Stromal cell of bone marrow (primary cell): ENCODE data around the gene SLC22A12.
A peak's percentile ranks its signal among the peaks of the same experiment; 100 is the strongest.
"Not testable (repeated sequence)": the region's sequence is repeated elsewhere in the genome, so short reads cannot be mapped to it uniquely, and the experiment has no call there.

Experiments
- DNase-seq: peaks from one replicate; pipeline ENCODE4 v3.0.0-alpha.2; 2012; ENCODE audit warnings: low read depth

Gene SLC22A12

DNA sequence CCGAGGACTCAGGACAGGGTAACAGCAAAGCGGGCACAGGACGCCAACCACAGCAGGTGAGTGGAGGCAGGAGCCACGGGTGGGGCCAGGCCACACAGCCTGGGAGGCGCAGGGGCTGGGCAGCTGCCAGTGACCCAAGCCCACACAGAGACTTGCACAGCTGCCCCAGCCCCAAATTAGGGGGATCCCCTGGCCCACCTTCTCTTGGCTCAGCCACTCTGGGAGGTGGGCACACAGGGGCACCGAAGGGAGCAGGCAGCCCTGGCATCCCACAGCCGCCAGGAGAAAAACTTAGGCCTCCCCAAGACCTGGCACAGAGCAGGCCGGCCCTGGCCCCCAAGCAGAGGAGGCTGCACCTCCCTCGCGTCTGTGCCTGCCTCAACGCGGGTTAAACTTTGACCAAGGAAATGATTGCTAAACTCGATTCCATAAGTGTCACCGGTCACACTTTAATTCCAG lies at the start of gene SLC22A12:
Gene SLC22A12 (plus strand): TSS at position 458 of the 459 bp plus-strand sequence. CDS start 337 bp downstream, outside the sequence.
- DNase-seq, result no peak

DNA sequence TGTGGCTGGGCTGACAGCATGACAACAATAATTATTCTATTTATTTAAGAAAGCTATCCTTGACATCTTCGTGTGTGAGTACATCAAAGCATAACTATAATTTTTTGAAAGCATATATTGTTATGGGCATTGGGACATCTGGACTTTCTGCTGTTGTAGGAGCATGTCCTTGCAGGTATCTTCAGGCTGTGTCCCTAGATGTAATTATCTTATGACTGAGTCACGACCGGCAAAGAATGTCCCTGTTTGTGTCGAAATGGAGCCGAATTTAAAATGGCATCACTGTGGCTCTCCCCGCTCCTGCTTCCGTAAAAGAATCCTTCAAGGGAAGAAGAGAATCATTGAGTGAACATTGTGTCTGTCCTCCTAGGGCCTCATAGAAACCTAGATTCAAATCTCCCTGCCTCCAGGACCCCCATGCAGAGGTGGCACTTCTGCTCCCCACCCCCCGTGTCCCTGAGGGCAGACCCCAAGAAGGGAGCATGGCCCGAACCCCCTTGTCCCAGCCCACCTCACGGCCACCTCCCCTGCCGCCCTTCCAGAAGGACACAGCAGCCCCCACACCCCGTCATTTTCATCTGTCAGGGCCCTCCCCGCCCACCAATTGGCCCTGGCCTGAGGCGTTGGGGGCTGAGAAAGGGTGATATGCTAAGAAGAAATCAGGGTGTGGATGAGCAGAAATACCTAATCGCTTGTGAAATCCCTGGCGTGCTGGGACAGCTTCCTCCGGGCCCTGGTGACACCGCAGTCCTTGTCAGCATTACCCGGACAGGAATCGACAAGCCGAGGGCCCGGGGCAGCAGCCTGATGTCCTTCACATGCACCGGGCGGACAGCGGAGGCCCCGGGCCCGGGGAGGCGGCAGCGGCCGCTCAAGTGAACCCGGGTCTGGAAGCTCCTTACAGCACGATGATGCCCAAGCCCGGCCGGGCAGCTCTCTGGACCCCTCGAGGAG lies 48.6 kb upstream of the SLC22A12 start:
- no peak for DNase-seq

DNA sequence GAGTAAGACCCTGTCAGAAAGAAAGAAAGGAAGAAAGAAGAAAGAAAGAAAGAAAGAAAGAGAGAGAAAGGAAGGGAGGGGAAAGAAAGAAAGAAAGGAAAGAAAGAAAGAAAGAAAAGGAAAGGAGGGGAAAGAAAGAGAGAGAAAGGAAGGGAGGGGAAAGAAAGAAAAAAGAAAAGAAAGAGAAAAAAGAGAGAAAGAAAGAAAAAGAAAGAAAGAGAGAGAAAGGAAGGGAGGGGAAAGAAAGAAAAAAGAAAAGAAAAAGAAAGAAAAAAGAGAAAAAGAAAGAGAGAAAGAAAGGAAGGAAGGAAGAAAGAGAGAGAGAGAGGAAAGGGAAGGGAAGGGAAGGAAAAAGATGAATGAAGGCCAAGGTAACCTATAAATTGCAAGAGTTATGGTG lies 47.2 kb upstream of the SLC22A12 start:
- DNase-seq, result no peak

DNA sequence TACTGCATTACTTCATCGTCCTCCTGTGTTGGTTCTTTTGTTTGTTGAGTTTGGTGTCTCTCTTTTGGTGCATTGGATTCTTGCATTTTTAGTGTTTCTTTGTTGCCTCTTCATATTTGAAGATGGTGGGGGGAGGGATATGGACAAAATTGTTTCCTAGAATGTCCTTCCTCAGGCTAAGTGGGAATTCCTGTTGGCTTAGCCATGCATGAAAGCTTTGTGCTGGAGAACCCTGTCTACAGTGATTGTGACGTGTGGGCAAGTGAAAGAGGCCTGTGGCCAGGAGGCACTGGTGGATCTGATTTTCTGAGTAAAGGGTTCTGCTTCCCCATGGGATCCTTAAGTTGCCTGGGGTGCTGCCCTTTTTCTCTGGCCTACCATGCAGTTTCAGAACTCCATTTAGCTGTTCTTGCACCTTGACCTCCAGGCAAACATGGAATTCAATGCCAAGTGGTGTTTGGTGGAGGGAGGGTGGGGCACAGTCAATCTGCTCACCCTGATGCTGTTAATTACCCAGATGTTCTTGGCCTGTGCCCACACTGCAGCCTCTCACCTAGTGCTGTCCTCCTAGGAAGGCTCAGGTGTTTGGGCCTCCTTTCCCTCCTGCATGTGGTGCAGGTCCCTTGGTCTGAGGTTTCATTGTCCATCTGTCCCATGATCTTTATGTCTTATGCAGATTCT lies 46.3 kb upstream of the SLC22A12 start:
- DNase-seq, result no peak

DNA sequence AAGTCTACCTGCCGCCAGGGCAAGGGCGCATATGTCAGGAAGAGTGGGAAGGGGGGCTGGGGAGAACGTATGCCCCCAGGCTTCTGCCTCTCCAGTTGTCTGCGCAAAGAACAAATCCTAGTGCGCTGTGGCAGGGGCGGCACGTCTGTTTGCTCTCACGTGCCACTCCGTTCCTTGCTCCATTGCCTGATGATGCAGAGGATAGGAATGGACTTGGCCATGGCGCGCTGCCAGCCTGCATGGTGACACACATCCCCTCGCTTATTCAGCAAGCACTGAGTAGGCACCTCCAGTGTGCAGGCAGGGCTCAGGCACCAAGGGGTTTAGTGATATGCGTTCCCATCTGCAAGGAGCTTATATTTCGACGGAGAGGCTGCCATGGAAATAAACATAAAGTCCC lies 45.4 kb upstream of the SLC22A12 start:
- peak; percentile 12 for DNase-seq

DNA sequence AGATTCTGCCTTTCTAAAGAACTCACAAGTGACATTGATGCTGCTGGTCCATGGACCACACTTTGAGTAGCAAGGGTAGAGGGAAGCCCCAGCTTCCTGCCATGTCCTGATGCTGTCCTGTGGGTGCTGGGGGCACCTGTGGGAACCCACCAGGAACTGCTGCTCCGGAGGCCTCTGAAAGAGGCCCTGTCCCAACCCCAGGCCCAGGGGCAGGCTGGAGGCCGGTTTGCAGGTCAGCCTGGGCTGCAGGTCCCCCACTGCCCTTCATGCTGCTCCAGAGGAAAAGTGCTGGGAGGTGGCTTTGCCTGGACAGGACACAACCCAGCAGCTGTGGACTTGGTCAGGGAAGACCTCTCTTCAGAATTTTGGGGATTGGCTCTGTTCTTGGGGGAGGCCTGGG lies 44.8 kb upstream of the SLC22A12 start:
- no peak for DNase-seq

DNA sequence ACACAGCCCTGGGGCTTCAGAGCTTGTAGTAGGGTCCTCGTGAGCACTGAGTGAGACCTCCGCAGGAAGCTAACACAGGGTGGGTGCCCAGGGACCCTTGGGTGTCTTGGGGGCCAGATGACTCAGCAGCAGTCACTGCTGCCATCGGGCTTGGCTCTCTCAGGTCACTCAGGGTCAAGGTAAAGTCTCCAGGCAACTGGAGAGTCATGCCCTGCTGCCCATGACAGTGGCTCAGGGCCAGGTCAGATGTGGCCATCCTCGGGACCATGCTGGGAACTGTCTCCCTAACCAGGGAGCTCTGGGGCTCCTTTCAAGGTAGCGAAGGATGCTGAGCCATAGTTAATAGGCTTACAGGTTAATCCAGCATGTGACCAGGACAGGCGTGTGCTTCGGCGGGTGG lies 44.4 kb upstream of the SLC22A12 start:
- no peak for DNase-seq

DNA sequence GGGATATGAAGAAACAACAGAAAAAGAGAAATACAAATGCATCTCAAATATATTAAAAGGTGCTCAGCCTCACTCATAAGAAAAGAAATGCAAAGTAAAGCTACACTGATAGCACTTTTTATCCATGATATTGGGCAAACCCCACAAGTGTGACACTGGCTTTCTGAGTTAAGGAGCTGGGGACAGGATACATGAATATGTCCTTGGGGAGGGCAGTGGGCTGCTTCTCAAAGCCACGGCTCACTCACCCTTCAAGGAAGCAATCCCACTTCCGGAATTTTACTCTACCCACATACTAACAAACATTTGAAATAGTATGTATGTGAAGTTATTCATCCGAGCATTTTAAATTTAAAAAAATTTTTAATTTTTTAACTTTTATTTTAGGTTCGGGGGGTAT lies 41.1 kb upstream of the SLC22A12 start:
- DNase-seq, result no peak

DNA sequence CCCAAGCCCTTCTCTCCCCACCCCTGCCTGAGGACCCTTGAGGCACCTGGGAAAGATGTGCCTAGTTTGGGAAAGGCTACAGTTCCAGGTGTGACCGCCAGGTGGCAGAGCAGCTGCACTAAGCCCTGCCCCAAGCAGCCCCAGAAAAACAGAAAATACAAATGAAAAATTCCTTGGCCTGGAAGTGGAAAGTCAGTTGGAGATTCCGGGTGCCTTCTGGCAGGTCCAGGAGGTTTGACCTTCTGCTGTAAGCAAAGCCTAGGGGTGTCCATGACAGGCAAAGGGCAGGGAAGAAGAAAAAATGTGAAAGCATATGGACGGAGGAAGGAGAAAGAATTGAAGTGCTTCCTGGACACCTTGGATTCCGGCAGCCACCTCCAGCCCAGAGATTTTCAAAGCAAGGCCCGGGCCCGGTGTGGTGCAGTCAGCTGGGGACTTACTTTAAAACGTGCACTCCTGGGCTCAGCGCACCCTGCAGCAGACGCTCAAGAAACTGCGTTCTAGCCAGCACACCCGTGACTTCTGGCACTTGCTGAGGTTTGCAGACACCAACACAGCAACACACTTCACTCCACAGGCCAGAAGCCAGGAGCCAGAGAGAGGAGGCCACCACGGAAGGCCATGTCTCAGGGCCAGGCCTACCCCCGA lies 37.3 kb upstream of the SLC22A12 start:
- DNase-seq, result no peak

DNA sequence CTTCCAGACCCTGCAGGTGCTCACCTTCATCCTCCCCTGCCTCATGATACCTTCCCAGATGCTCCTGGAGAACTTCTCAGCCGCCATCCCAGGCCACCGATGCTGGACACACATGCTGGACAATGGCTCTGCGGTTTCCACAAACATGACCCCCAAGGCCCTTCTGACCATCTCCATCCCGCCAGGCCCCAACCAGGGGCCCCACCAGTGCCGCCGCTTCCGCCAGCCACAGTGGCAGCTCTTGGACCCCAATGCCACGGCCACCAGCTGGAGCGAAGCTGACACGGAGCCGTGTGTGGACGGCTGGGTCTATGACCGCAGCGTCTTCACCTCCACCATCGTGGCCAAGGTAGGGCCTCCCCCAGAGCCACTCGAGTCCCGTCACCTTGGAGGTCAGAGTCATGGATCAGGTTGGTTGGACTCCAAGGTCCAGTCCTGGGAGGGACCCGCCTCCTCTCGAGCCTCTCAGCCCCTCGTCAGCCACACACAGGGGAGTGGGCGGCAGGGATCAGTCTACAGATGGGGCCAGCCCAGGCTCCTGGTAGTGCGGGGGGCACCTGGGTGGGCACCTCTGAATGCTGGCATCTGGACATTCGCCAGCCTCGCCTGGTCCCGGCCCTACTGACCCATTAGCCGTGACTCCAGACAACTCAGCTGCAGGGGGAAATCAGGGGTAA lies 34.8 kb upstream of the SLC22A12 start:
- no peak for DNase-seq

DNA sequence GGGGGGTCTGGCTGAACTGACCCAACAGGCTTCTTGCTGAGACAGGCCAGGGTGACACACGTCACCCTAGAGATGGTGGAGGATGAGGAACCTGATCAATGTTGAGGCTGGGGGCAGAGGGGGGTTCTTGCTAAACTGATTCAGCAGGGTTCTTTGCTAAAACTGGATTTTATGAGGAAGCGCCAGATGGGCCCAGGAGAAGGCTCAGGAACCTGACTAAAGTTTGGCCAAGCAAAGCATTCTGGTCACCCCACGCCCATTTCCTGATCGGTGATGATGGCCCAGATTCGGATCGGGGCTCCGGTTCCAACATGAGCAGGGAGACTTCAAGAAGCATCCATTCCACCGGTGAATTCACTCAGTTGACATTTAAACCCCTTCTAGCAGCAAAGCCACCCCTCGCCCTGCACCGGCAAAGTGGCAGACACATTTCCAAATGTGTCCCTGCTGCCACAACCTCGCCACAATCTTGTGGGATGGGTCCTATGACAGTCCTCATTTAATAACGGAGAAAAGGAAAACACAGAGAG lies 34.2 kb upstream of the SLC22A12 start:
- no peak for DNase-seq

DNA sequence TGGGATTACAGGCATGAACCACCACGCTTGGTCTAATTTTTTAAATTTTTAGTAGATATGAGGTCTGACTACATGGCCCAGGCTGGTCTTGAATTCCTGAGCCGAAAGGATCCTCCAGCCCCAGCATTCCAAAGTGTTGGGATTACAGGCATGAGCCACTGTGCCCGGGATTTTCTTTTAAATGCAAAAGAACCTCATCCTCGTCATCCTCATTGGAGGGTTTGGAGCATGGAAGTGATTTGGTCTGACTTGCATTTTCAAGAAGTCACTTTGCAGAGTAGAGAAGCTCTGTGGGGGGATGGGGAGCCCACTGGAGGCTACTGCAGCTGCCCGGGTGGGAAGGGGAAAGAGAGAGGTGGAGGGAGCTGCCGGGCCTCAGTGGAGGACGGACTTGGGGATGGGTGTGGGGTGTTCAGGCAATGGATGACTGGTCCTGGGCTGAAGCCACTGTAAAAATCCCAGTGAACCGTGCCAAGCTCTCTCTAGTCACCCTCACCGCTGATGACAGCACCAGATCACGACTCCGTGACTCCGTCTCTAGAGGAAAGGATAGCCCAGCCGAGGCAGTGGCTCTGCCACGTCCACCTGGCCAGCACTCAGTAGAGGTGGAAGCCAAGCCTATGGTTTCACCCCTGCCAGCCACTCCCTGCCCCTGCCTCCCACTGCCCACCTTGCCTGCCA lies 32.8 kb upstream of the SLC22A12 start:
- DNase-seq, result no peak

DNA sequence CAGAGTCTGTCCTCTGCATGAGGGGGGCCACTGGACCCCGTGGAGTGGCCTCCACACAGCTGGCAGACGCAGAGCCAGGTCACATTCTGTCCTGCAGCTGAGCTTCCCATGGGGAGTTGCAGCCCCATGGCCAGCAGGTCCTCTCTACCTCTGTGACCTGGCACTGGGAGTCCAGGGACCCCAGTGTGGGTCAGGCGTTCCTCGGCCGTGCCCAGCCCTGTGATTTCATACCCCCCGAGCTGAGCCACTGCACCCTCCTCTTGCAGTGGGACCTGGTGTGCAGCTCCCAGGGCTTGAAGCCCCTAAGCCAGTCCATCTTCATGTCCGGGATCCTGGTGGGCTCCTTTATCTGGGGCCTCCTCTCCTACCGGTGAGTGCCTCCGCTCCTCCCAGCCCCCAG lies 32.2 kb upstream of the SLC22A12 start:
- DNase-seq, result no peak

DNA sequence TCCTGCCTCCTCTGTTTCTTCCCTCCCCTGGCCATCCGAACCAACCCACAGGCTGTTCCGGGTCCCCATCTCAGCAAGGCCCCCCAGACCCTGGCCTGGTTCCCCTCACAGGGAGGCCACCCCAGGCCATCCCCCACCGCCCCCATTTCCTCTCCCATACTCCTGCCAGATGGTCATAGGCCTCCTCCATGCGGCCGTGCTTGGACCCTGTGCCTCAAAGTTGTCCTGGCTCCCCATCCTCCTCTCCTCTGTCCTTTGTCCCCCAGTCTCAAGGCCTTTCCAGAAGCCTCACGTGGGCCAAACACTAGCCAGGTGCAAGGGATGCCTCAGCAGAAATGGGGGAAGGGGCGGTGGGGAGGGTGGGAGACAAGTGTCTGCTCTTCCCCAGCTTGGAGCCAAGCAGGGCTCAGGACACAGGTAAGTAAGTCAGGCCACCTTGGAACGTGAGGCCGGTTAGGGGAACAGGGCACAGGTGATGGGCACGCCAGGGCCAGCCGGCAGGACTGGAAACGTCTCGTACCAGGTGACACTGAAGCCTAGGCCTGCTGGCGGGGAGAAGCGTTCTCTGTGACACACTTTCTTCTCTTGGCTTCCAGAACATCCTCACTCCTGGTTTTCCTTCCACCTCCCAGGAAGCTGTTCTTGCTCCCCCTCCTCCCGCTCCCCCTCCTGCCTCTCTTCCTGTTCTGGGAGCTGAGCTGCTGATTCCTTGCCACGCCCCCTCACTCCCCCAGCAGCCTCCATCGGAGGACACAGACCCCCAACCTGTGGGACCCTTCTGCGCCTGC lies 31.5 kb upstream of the SLC22A12 start:
- no peak for DNase-seq

DNA sequence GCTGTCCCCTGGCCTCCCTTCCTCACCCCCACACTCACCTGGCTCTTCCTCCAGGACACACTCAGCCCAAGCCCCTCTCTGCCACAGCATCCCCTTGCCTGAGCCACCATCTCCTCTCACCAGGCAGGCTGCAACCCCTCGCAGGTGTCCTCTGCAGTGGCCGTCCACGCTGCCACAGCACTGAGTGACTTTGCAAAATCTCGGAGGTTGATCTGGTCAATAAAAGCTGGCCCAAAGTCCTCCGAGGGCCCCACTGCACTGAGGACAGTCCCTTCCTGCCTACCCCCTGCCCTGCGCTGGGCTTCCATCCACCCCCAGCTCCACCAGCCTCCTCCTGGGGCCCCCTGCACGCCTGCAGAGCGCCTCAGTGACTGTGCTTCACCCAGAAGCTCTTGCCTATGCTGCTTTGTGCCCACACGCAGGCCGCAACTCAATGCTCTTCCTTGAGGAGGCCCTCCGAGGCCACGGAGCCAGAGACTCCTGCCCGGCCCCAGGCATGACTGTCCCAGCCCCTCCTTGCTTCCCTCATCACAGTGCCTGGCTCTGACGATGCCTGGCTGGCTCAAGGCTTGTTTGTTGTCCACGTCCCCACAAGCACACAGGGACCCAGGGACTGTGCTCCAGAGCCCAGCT lies 30.8 kb upstream of the SLC22A12 start:
- no peak for DNase-seq

DNA sequence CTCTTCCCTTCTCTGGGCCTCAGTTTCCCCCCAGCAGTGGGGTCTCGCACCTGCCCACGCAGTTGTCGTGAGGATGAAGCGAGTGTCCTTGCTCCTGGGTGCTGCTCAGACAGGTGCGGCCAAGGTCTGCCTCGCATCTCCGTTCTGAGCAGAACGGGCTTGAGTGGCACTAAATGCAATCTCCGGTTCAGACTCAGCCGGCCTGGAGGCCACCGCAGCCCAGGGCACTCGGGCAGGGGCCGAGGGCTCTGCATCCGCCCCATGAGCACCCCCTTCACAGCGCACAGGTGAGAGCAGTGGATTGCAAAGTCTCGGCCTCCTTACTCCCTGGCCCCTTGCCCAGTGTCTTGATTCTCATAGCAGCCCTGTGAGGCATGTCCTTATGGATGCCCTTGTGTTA lies 30.1 kb upstream of the SLC22A12 start:
- no peak for DNase-seq

DNA sequence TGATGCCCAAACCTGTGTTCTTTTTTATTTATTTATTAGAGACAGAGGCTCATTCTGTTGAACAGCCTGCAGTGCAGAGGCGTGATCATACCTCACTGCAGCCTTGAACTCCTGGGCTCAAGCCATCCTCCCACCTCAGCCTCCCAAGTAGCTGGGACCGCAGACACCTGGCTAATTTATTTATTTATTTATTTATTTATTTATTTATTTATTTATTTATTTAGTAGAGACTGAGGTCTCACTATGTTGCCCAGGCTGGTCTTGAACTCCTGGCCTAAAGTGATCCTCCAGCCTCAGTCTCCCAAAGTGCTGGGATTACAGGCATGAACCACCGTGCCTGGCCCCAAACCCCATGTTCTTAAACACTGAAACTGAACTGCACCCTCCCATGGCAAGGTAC lies 29.6 kb upstream of the SLC22A12 start:
- not testable (repeated sequence) for DNase-seq

DNA sequence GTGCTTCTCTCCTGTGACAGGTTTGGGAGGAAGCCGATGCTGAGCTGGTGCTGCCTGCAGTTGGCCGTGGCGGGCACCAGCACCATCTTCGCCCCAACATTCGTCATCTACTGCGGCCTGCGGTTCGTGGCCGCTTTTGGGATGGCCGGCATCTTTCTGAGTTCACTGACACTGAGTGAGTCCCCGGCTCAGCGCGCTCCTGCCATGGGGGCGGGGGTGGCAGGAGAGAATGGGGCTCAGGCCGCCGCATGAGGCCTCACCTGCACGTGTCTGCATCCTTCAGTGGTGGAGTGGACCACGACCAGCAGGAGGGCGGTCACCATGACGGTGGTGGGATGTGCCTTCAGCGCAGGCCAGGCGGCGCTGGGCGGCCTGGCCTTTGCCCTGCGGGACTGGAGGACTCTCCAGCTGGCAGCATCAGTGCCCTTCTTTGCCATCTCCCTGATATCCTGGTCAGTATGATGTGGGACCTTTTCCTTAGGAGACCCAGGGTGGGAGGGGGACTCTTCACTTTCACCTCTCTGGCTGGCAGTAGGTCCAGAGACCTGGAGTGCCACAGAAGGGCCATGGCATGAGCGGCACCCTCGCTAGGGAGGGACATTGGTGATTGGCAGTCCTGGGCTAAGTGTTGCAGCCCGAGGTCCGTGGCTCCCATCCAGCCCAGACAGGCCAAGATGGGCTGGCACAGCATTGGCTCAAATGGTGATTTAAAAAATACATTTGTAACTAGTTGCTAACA lies 28.9 kb upstream of the SLC22A12 start:
- no peak for DNase-seq

DNA sequence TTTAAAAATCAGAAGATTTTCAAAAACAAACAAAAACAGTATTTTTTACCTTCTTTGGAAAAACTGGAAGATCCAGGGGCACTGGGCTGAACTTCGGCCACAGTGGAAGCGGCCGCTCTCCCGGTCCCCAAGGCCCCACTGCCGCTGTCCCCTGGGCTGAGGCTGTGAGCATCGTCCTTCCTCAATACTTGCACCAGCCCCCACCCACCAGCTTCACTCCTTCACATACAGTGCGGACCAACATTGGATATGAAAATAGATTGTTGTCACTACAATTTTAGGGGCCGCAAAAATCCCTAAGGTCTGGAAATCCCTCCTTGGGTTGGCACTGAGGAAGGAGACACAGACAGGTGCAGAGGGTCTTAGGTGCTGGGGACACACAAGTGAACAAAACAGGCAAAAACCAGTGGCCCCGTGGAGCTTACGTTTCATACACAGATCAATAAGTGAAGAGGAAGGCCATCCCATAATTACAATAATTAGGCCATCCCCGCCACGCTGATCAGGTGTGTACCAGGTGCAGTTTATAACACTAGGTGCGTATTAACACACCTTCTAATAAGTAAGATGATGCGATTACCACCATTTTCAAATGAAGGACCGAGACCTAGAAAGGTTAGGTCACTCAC lies 28.2 kb upstream of the SLC22A12 start:
- no peak for DNase-seq
